Mesothelial cell of epicardium (in vitro differentiated cells): ENCODE results near the gene STAMBPL1. TPM values are rescaled to one million over a fixed set of nuclear protein-coding genes. Genes with fewer than 3 reads are reported as not detected.

Source experiments
- DNase-seq, 2 experiments: peaks; one replicate each; pipeline ENCODE4 v3.0.0; 2021; ENCODE audit warnings: low spot score in 2 of 2; ENCODE audit not compliant: unreplicated experiment in 2 of 2
- H3K27ac Mint-ChIP-seq: 2 replicates; pipeline ENCODE4 v1.8.0; 2021; ENCODE audit warnings: mixed read lengths
- H3K27me3 Mint-ChIP-seq: 2 replicates; pipeline ENCODE4 v1.8.0; 2021; ENCODE audit warnings: low read depth, mixed read lengths
- H3K36me3 Mint-ChIP-seq: 2 replicates; pipeline ENCODE4 v1.8.0; 2021; ENCODE audit warnings: mixed read lengths
- H3K4me1 Mint-ChIP-seq: 2 replicates; pipeline ENCODE4 v1.8.0; 2021; ENCODE audit warnings: mixed read lengths
- H3K4me3 Mint-ChIP-seq: 2 replicates; pipeline ENCODE4 v1.8.0; 2021; ENCODE audit warnings: mild to moderate bottlenecking, moderate library complexity, mixed read lengths
- H3K9me3 Mint-ChIP-seq: 2 replicates; pipeline ENCODE4 v1.8.0; 2021; ENCODE audit warnings: mixed read lengths
- CTCF ChIP-seq: fragments of 200-600 bp; sonication (generic); IDR thresholded peaks from one replicate; pipeline ENCODE4 v1.5.0; 2021; ENCODE audit warnings: antibody characterized with exemption; ENCODE audit not compliant: unreplicated experiment
- total RNA-seq: library from RNA; stranded (reverse); gene quantifications from 3 replicates; pipeline ENCODE4 v1.2.1, GENCODE V29; 2021

STAMBPL1 gene
- total RNA-seq, 1 donor from 2014 or later = 3.6 TPM

GRCh38 chr10:88873757-88874156 lies 6.3 kb upstream of the STAMBPL1 start:
- Mint-ChIP-seq H3K4me3 (no peak overlapping the region), H3K36me3 (no peaks in the 10 kb centered on the region), H3K27ac (no peak overlapping the region), H3K9me3 (peaks cover 5% of the 10 kb centered on the region), H3K27me3 (peaks cover 32% of the 10 kb centered on the region), H3K4me1 (no peaks in the 10 kb centered on the region)
- DNase-seq = no peak
- TF ChIP-seq CTCF = no peak

- Mint-ChIP-seq H3K4me1 (no peaks in the 10 kb centered on the region), H3K4me3 (no peak overlapping the region), H3K36me3 (no peaks in the 10 kb centered on the region), H3K27ac (no peak overlapping the region), H3K9me3 (peaks cover 5% of the 10 kb centered on the region), H3K27me3 (peaks cover 34% of the 10 kb centered on the region)
- DNase-seq = no peak
- no peak for TF ChIP-seq CTCF
These were observed 5.8 kb upstream of the STAMBPL1 start for GRCh38 chr10:88874281-88874680.

GRCh38 chr10:88875081-88875480 lies 5.0 kb upstream of the STAMBPL1 start:
- Mint-ChIP-seq H3K4me1 (peaks cover 5% of the 10 kb centered on the region), H3K36me3 (no peaks in the 10 kb centered on the region), H3K4me3 (no peak overlapping the region), H3K9me3 (peaks cover 5% of the 10 kb centered on the region), H3K27me3 (peaks cover 37% of the 10 kb centered on the region), H3K27ac (no peak overlapping the region)
- DNase-seq = no peak
- TF ChIP-seq CTCF = no peak

GRCh38 chr10:88877298-88877697 lies 2.7 kb upstream of the STAMBPL1 start:
- Mint-ChIP-seq H3K9me3 (no peaks in the 10 kb centered on the region), H3K27me3 (peaks cover 37% of the 10 kb centered on the region)

GRCh38 chr10:88880282-88881076 lies 434 bp downstream of the STAMBPL1 start:
- peak overlapping the region; percentile 56 for H3K27ac Mint-ChIP-seq
- H3K4me3 Mint-ChIP-seq = peak overlapping the region; percentile 90
- no peak for TF ChIP-seq CTCF
- peaks cover 28% of the 10 kb centered on the region for H3K4me1 Mint-ChIP-seq
- no peaks in the 10 kb centered on the region for H3K36me3 Mint-ChIP-seq
- peaks cover 33% of the 10 kb centered on the region for H3K27me3 Mint-ChIP-seq
- no peaks in the 10 kb centered on the region for H3K9me3 Mint-ChIP-seq
- DNase-seq = peak; percentile 42 to 75

More at GRCh38 chr10:88877298-88877697, 2.7 kb upstream of the STAMBPL1 start:
- Mint-ChIP-seq H3K4me1 (peaks cover 20% of the 10 kb centered on the region), H3K36me3 (no peaks in the 10 kb centered on the region), H3K4me3 (no peak overlapping the region), H3K27ac (no peak overlapping the region)
- DNase-seq = no peak
- TF ChIP-seq CTCF = no peak
